NCI-H2196 treated with DMSO at 0.1 percent for 48 hours (cell line): ENCODE data around the gene TMPRSS2.

Experiments
- DNase-seq: peaks from one replicate; lab custom pipeline; 2025; ENCODE audit not compliant: unreplicated experiment; lab: John Stamatoyannopoulos, UW

Gene TMPRSS2

DNA sequence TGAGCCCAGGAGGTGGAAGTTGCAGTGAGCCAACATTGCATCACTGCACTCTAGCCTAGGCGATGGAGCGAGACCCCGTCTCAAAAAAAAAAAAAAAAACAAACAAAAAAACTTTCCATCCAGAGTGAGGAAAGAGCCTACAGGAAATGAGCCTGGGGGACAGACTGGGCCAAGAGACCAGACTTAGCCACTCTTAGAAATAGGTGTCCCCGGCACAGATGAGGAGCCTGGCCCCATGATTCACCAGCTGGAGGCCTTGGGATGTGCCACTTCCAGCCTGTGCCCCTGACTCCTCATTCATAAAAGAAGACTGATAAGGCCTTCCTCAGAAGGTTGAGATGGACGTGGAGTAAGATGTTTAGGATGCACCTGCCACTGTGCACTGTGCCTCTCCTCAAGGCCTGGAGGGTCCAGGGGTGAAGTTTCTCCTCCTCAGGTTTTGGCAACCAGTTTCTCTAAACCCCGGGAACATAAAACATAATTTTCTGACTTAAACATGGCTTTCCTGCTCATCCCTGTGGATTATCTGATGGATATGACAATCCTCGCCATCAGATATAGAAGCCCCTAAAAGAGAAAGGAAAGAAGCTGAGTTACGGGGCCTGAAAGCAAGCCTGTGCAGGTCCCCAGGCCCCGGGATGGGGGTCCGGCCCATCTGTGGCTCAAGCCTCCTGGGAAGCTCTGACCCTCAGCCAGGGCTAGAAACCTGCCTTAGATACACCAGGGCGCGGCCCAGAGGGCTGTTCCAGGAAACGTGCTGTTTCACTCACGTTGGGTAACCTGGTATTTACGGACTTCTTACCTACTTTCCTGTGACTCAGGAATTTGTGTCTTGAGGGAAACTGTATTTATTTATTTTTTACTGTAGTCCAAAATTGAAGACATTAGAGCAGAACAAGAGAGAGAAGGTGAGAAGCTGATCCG is 55.9 kb downstream of the TMPRSS2 start:
- DNase-seq: no peak

DNA sequence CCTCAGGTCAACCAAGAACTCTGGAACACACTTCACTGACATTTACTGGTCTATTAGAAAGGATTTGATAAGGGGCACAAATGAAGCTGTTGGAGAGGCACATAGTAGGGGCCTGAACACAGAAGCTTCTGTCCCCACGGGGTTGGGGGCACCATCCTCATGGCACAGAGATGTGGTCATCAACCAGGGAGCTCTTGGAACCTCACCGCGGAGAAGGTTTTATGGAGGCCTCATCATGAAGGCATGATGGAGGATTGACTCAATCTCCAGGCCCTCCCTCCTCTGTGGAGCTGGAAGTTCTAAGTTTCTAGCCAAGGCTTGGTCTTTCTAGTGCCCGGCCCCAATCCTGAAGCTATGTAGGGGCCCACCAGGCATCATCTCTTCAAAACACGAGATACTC is 58.3 kb downstream of the TMPRSS2 start:
- no peak for DNase-seq

DNA sequence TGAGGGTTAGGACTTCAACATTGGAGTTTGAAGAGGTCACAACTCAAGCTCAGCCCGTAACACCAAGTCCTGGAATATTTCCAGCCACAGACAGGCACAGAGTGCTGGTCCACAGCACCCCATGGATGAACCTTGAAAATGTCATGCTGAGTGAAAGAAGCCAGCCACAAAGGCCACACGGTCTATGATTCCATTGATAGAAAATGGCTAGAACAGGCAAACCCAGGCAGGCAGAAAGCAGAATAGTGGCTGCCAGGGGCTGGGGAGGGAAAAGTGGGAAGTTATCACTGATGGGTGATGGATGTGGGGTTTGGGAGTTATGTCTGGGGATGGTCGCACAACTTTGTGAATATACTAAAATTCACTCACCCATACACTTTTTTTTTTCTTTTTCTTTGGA is 60.6 kb downstream of the TMPRSS2 start:
- no peak for DNase-seq

DNA sequence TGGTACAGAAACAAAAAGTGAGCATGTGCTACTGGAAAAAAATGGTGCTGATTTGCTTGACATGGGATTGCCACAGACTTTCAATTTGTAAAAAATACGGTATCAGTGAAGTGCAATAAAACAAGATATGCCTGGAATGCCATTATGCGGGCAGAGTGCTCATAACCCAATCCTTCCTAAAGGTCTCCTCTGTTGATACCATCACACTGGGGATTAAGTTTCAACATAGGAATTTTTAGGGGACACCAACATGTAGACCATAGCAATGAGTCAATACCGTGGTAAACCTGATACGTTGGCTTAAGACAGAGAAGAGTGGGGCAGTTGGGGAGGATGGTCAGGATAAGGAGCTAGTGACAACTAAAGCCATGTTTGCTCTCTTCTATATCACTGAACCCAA is 61.4 kb downstream of the TMPRSS2 start:
- no peak for DNase-seq

DNA sequence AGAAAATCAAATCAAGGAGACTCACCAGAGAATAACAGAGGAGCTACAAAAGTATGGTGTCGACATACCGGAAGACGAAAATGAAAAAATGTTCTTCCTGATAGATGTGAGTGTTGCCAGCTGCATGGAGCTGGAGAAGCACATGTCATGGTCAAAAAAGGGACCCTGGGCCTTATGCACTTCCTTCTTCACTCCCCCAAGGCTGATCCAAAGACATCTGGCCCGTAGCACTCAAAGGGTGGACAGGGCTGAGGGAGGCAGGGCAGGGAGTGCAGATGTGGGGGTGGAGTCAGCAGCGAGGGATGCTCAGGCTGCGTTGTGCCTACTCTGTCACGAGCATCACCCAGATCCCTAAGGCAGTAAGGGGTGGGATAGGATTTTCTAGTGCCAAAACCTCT is 62.5 kb downstream of the TMPRSS2 start:
- DNase-seq: no peak

DNA sequence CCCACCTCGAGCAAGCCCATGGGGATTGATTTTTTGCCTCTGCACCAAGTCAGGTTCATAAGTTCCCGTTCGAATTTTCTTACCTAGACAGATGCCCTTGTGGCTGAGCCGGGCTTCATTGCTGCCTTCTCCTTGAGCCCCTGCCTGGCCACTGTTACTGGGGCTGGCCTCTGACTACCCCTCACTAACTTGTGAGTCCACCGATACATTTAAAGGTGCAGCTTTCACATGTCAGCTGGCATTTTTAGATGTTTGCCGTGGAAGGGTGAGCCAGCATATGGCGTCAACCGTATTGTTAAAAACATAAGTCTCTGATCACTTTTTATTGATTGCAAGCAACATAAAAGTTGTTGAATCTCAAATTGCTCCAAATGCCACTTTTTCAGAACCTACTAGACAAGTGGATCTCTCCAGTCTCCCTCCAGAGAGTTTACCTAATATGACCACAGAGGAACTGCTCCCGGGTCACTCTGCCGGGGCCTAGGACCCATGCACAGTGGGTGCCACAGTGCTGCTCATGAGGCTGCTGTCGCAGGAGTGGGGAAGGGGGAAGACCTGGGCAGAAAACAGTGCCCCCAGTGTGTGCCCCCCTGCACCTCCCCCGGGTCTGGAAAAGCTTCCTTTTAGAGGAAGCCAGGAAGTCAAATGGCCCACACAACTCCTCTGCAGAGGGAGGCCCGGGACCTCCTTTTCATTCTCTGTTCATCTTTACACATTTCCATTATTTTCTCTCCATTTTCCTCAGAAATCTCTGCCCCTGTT is 63.1 kb downstream of the TMPRSS2 start:
- DNase-seq: no peak

DNA sequence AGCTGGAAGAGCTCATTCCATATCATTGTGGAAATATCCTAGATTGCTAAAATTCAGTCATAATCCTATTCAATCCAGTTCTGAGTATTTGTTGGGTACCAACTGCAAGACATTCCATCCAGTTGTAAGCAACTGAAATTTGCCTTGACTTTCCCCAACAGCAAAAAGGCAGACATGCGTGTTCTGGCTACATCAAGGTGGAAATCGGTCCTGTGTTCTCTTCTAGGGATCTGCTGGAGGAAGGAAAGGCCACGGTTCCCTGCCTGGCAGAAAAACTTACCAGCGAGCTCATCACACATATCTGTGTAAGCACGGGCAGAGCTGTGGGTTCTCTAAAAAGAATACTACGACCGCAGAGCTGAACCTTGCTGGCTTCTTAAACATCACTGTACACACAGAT is 64.4 kb downstream of the TMPRSS2 start:
- no peak for DNase-seq

DNA sequence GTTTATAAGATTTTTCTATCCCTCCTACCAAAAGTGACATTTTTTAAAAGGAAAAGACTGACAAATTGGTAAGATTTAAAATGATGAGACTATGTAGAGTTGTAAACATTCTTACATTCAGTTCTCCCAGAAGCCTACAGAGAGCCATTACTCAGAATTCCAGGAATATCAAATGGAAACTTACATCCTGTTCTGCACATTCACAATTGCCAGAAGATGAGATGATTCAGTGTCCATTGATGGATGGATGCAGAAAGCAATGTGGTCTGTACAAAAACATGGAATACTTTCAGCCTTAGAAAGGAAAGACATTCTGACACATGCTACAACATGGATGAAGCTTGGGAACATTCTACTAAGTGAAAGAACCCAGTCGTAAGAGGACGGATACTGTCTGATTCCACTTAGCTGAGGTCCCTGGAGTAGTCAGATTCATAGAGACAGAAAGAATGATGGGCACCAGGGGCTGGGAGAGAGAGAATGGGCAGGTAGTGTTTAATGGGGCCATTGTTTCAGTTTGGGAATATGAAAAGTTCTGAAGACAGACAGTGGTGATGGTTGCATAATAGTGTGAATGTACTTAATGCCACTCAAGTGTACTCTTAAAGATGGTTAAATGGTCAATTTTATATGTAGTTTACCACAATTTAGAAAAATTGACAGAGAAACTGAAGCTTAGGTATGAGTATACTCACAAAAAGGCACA is 65.3 kb downstream of the TMPRSS2 start:
- DNase-seq: no peak

DNA sequence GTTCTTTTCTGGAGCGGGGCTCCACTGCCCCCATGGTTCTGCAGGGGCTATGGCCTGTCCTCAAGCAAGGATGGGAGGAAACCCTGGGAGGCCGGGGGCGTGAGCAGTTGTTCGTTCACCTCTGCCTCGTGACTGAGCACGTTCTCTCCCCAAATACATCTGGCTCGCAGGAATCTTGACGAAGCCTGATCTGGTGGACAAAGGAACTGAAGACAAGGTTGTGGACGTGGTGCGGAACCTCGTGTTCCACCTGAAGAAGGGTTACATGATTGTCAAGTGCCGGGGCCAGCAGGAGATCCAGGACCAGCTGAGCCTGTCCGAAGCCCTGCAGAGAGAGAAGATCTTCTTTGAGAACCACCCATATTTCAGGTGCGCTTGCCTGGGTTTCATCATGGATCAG is 66.4 kb downstream of the TMPRSS2 start:
- DNase-seq: no peak

DNA sequence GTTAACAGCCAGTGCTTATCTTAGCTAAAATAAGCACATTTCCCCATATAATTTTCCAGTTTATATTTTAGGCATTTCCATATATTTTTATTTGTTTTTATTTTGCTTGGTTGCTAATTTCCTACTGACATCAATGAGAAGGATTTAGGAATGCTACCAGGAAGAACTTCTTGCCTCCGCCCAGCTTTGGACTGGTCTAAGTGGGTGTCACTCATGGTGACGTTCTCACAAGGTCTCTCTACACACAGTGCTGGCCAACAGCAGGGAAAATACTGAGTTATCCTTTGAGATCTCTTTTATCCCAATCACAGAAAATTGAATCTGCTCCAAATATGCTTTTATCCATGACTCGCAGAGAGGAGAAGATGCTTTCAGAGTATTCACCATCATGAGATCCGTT is 68.7 kb downstream of the TMPRSS2 start:
- DNase-seq: no peak

DNA sequence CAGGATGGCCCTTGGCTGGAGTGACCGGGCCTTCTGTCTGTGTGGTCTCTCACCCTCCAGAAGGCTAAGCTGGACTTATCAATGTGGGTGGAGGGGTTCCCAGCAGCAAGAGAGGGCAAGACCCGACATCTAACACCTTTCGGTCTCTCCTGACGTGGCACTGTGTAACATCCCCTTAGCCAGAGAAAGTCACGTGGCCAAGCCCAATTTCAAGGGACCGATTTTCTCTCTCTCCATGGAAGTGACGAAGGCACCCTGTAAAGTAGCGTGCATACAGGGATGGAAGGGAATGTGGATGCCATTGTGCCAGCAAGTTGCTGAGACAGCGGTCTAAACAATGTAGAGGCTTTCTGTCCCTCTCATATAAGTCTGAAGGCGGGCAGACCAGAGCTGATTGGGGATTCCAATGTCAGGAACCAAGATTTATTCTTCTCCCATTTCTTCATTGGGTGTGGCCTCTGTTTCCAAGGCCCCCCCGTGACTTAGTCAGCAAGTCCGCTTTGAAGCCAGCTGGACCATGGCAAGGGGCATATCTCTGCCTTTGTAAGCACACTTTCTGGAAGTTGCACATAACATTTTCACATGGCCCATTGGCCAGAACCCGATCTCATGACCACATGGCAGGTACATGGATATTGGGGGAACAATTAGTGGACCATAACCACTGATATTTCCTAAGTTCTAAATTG is 69.4 kb downstream of the TMPRSS2 start:
- DNase-seq: no peak

DNA sequence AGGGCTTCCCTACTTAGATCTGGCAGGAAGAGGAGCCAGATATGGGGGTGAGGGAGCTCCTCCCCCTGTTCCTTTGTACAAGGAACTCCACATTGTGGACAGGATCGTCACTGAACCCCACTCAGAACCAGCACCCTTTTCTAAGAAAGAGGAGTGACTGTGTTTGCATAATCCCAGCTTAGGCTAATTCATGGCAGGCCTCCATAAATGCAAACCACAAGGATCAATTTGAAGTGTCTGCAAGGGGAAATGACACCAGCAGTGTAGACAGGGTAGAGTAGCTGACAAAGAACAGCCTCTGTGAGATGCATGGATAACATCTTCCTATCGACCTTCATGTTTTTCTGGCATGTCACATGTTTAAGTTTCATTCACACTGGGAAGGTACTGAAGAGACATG is 70.2 kb downstream of the TMPRSS2 start:
- no peak for DNase-seq

DNA sequence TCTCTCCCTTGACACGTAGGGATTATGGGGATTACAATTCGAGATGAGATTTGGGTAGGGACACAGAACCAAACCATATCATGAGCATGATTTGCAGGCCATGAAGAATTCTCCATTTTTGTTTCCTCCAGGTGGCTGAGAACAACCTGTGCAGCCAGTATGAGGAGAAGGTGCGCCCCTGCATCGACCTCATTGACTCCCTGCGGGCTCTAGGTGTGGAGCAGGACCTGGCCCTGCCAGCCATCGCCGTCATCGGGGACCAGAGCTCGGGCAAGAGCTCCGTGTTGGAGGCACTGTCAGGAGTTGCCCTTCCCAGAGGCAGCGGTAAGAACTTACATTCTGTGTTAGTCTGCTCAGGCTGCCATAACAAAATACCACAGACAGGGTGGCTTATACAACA is 72.3 kb downstream of the TMPRSS2 start:
- DNase-seq: no peak

DNA sequence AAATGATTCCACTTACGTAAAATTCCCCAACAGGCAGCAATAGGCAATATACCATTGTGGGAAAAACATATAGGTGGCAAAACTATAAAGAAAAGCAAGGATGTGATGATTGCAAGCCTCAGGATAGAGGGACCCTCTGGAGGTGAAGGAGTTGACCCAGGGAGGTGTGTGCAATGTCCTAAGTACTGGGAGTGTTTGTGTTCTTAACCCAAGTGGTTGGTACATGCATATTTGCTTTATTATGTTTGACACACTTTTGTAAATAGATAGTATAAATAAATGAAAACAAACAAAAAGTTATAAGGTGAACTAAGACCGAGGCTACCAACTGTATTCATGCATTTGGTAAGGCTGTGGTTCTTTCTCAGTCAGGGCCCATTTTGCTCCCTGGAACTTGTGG is 74.4 kb downstream of the TMPRSS2 start:
- no peak for DNase-seq

DNA sequence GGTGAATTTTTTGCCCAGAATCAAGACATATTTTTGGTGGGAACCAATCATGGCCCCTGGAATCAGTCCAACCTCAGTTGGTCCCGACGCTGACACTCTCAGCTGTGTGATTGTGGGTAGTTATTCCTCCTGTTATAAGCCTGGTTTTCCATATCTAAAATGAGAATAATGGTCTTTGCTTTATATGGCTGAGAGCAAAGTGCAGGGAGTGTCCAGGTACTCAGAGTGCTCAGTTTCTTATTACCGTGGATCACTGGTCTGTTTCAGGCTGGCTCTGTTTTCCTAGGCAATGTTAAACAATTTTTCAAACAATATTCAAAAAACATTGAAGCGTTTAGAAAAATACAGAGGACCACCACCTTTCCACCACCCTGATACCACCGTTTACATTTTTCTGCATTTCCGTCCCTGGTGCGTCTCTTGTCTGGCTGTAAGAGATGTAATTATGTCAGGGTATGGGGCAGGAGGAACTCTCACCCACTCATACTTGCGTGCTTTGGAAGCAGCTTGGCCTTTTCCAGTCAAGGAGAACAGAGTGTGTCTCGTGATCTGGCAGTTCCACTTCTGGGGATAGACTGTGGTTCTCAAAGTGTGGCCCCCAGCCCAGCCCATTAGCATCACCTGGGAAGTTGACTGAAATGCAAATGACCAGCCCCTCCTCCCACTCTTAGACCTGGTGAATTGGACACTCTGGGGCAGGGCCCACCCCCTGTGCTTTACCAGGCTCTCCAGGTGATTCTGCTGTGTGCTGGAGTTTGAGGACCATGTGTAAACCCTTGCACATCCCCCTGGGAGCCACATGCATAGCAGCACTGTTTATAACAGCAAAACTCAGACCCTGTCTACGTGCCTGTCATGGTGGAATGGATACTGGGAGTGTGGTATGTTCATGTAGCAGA is 75.1 kb downstream of the TMPRSS2 start:
- no peak for DNase-seq

DNA sequence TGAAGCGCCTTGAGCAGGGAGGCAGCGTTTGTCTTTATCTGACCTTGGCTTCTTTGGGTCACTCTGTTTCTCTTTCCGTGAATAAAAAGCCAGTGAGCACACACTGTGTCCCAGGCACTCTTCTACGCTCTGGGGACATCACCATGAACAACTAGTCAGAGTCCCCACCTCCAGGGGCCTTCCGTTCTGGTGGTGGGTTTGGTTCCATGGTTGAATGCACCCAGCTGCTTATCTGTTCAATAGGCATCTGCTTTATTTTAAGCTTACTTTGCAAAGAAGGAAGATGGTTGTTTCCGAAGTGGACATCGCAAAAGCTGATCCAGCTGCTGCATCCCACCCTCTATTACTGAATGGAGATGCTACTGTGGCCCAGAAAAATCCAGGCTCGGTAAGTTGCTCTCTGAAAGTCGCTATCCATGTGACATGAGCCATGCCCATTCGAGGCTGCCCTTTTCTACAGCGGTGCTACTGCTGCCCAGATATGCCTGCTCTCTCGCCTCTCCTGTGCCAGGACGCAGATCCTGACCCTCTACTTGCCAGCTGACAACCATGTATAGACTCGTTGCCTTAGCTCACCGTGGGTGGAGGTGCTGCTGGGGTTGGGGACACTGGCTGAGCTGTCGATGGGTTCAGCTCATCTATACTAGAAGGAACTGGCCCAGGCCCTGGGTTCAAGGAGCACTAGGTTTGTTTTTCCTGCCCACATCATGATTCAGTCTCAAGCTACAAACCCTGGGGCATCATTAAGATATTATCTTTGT is 76.0 kb downstream of the TMPRSS2 start:
- DNase-seq: no peak

DNA sequence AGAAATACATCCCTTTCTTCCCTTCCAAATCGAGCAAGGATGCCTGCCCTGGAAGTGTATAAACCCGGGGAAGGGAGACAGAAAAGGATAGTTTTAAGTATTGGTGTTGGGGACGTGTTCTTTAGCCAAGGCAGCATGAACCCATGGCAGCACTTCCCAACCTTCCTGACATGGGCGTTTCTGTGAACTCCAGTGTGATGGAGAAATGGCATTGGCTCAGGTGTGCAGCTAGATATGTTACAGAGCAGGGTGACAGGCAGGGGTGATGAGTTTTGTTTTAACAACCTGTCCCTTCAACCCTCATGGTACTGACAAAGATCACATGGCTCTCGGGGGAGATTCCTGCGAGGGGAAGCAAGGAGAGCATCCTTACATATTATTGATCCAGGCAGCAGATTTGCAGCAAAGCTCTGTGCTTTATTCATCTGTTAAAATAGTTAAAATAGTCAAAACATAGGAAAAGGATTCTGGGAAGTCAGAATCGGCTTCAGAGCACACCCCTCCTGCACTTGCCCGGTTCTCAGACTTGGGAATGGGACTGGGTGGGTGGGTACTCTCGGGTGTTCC is 78.0 kb downstream of the TMPRSS2 start:
- no peak for DNase-seq

DNA sequence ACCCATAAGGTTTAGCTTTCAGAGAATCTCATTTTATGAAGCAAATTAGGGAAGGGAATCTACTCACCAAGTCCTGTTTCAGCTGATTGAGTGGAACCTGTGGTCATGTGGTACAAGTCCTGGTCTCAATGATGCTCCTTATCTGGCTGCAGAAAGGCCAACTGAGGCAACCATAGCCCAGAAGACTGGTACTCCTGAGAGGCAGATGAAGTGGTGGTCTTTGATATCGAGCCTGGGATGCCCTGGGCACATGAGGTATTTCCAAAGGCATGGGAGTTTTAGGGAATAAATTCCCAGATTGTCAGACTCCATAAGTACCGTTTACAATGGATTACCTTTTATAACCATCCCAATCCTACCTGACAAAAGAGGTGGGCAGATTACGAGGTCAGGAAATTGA is 78.7 kb downstream of the TMPRSS2 start:
- no peak for DNase-seq

DNA sequence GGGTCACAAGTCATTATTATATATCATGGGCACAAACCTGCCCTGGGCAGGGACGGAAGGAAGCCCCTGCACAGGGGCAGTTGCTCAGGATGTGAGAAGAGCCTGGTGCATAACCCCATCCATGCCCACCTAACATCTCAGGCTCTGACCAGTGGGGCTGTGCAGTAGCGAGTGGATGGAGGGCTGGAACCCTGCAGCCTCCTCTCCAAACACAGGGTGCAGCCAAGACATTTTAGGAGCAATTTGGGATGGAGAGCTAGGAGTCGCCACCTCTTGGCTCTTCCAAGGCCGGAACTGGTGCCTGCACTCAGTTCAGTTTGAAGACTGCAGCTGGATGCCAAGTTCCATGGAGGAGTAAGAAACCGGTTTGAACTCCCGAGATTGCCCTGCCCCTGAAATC is 79.1 kb downstream of the TMPRSS2 start:
- DNase-seq: no peak
